Cardiac fibroblast (primary cell): Measurements from ENCODE around the gene DFFB.

Experiments
- DNase-seq, 2 donors: peaks; one replicate each; pipeline versions ENCODE4 v3.0.0 to v3.0.0-alpha.2; 2010; ENCODE audit warnings: low read depth in 2 of 2
- H3K4me3 ChIP-seq, 2 donors: replicated peaks in 1 of 2; 1 replicate in 1 of 2; 2 replicates in 1 of 2; pipeline ENCODE4 v1.5.1; 2011; ENCODE audit warnings: low read depth in 2 of 2, low read length in 2 of 2, mild to moderate bottlenecking in 2 of 2, moderate library complexity in 1 of 2
- TF ChIP-seq, protein P1 (sequence below): IDR thresholded peaks from one replicate; pipeline ENCODE4 v1.5.1; 2011; ENCODE audit warnings: low read depth, mild to moderate bottlenecking, low read length, inconsistent platforms

Gene DFFB

DNA sequence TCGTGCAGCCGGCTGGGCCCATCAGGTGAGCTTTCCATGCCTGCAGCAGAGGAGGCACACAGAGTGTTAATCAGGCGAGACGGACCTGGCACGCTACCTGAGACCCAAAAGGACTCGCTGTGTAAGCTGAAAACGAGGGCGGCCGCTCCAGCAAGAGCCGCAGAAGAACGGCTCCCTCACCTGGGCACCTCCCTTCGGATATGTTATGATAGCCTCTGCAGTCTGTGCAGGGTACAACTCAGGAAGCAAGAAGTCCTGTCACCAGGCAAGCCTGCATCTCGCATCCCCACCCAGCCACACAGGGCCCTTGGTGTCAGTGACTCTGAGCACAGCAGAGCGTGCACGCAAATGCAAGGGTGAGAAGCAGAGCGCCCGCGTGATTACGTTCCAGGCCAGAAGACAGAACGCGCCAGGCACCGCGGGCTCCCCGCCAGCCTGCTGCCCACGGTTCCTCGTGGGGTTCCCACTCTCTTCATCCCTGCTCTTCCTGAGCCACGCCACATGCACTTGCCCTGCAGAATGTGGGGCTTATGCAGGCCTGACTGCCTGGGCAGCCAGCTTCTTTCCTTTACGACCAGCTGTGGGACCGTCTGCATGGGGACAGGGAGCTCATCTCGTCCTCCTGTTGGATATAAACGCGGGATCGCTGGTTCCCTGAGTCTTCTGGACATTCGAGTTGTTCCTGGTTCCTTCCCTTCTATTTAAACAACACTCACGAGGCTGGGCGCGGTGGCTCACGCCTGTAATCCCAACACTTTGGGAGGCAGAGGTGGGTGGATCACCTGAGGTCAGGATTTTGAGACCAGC, 40.7 kb upstream of the DFFB start:
- H3K4me3 ChIP-seq = no peak overlapping the region
- DNase-seq = no peak
- TF ChIP-seq, protein P1, sequence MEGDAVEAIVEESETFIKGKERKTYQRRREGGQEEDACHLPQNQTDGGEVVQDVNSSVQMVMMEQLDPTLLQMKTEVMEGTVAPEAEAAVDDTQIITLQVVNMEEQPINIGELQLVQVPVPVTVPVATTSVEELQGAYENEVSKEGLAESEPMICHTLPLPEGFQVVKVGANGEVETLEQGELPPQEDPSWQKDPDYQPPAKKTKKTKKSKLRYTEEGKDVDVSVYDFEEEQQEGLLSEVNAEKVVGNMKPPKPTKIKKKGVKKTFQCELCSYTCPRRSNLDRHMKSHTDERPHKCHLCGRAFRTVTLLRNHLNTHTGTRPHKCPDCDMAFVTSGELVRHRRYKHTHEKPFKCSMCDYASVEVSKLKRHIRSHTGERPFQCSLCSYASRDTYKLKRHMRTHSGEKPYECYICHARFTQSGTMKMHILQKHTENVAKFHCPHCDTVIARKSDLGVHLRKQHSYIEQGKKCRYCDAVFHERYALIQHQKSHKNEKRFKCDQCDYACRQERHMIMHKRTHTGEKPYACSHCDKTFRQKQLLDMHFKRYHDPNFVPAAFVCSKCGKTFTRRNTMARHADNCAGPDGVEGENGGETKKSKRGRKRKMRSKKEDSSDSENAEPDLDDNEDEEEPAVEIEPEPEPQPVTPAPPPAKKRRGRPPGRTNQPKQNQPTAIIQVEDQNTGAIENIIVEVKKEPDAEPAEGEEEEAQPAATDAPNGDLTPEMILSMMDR = no peak

DNA sequence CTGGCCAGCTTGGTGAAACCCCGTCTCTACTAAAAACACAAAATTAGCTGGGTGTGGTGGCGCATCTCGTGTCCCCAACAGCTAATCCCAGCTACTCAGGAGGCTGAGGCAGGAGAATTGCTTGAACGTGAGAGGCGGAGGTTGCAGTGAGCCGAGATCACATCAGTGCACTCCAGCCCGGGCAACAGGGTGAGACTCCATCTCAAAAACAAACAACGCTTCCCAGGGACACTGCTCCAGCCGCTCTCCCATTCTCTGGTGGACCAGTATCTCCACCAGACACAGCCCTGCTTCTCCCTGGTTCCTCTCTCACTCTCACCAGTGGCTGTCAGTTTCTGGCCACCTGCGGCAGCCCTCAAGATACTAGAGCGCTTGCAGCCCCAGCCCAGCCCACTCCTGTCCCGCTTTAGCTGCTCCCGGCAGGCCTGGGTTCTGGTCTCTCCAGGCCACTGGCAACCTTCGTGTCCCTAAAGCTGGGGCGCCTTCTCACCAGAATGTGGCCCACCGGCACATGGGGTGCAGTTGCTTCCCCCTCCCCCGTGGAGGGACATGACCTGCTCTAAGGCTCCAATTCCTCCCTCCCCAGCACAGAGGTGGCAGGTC, 40.0 kb upstream of the DFFB start:
- TF ChIP-seq, protein P1 = no peak
- no peak overlapping the region for H3K4me3 ChIP-seq
- DNase-seq = no peak

DNA sequence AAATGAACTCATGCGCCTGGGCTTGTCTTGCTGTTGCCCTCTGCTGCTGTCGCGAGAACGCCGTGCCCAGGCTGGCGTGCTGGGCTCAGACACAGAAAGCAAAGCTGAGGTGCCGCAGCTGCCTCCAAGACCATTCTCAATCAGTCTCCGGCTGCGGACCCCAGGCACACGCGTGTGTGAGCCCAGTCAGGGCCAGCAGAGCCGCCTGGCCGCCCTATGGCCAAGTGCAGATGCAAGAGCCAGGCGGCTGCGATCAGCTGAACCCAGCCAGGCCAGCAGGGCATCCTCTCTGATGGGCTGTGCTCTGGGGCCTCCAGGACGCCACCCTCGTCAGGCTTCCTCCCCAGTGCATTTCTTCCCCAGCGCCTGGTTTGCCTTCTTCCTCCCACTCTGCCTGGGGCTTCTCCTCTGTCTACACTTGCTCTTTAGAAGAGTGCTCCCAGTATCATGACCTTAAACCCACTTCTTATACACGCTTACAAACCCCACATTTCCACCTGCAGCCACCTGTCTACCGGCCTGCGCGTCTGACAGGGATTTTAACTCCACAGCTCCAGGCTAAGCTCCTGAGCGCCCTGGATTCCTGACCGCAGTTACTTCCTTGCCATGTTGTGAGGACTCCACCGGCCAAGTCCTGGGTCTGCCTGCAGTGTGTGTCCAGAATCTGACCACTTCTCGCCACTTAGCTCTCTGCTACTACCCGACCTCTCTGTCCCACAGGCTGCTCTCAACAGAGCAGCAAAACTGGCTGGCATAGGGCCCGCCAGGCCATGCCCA, 39.3 kb upstream of the DFFB start:
- H3K4me3 ChIP-seq = no peak overlapping the region
- DNase-seq = no peak
- TF ChIP-seq, protein P1 = no peak

DNA sequence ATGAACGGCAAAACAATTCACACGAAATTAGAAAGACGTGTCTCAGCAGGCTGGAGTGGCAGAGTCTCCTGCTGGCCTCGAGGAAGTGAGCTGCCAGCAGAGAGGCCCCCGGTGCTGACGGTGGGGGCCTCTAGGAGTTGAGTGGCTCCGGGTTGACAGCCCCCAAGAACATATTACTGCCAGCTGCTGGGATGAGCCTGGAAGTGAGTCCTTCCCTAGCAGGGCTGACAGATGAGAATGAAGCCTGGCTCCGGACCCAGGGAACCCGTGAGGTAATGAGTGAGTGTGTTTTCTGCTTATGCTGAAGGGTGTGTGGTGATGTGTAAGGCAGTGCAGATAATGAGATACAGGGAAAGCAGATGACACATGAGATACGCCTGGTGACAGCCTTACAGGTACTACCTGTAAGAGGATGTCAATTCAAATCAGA, 37.5 kb upstream of the DFFB start:
- H3K4me3 ChIP-seq = no peak overlapping the region
- no peak for DNase-seq
- TF ChIP-seq, protein P1 = no peak

DNA sequence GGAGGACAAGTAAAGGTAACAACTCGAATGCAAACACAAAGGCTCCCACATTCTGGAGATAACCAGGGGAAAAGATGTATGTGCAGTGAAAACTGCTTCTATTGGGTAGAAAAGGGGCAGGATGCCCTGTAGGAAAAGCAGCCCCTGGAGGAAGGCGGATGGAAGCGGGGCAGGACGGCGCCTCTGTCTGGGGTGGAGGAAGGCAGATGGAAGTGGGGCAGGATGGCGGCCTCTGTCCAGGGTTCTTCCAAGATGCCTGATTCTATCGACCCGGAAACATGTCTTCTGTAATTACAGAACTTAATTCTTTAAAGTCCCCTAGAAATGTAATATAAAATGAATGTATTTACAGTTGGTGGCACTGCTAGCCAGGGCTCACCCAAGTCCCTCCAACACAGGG, 37.0 kb upstream of the DFFB start:
- no peak overlapping the region for H3K4me3 ChIP-seq
- TF ChIP-seq, protein P1 = no peak
- no peak for DNase-seq

DNA sequence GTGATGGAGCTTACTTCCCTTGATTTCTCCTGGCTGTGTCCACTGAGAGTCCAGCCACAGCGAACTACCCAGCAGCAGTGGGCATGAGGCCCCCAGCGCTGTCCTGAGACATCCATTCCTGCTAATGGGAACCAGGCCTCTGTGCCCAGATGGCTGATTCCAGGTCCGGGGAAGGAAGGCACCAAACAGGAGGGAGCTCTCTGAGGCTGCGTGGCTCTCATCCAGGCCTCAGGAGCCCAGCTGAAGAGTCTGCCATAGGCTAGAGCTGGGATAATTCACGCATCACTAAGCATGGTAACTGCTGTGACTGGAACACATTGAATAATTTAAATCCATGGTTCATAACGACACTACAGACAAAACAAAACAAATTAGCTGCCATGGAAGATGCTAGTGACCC, 36.3 kb upstream of the DFFB start:
- no peak overlapping the region for H3K4me3 ChIP-seq
- DNase-seq = no peak
- TF ChIP-seq, protein P1 = no peak
